Measurements from ENCODE around the gene FARSA. TPM values are rescaled to one million over a fixed set of nuclear protein-coding genes. Genes with fewer than 3 reads are reported as not detected.
A peak's percentile ranks its signal among the peaks of the same experiment; 100 is the strongest.
"Not testable (repeated sequence)": the region's sequence is repeated elsewhere in the genome, so short reads cannot be mapped to it uniquely, and the experiment has no call there.

The FARSA gene
- 10 to 100 TPM; 42.7 to 49.7 (median 42.7) TPM for polyA plus RNA-seq (ENCODE audit: insufficient read length in 3 of 3)

DNA sequence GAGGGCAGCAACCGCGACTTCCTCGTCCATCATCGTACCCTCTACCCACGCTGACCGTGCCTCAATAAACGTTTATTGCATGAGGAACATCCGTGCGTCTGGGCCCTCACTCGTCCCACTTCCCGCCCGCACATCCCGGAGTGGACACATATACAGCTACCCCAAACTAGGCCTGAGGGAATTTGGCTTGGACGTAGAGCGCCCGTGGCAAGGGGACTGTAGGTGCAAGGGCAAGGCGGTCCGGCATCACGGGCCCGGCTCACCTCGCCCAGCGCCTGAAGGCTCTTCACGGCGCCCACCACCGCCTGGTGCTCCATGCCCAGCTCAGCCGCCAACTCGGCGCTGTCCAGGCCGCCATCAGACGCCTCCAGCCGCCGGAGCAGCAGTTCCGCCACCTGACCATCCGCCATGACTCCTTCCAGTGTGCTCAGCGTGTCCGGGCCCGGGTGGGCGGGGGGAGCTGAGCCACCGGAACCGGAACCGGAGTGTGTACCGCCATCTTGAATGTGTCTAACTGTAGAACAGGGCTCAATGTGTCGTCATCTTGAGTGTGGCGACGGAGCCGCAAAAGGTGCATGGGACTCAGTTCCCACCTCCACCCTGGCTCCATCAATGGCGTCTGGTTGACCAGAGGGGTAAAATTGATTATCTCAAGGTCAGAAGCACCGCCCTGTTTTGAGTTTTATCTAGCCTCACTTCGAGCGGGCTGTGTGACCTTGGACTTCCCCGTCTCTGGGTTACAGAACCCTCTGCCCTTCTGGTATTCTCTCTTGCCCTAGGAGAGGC, at the start of gene FARSA:
Gene FARSA (minus strand): TSS at position 425 of the 786 bp plus-strand sequence. CDS start 15 bp downstream, at position 410.
- peak in 1 of 3 donors; percentile 82 for DNase-seq (ENCODE audit: low read depth in 3 of 3, low spot score in 2 of 3)

DNA sequence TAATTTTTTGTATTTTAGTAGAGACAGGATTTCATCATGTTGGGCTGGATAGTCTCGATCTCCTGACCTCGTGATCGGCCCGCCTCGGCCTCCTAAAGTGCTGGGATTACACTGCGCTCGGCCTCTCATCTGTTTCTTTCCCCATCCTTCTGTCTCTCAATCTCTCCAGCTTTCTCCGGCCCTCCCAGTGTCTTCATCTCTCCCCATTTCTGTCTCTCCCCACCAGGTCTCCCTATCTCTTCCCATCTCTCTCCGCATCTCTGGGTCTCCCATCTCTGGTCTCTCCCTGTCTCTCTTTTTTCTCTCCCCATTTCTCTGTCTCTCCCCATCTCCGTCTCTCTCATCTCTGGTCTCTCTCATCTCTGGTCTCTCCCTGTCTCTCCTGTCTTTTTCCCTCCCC, 49.6 kb upstream of the FARSA start:
- DNase-seq (ENCODE audit: low read depth in 3 of 3, low spot score in 2 of 3) = no peak

DNA sequence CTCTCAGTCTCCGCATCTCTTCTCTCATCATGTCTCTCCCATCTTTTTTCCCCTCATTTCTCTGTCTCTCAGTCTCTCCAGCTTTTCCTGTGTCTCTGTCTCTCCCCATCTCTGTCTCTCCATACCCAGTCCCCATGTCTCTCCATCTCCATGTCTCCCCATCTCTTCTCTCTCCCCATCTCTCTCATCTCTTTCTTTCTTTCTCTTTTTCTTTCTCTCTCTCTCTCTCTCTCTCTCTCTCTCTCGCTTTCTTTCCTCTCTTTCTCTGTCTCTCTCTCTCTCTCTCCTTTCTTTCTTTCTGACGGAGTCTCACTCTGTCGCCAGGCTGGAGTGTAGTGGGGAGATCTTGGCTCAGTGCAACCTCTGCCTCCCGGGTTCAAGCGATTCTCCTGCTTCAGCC, 49.1 kb upstream of the FARSA start:
- DNase-seq (ENCODE audit: low read depth in 3 of 3, low spot score in 2 of 3) = no peak

DNA sequence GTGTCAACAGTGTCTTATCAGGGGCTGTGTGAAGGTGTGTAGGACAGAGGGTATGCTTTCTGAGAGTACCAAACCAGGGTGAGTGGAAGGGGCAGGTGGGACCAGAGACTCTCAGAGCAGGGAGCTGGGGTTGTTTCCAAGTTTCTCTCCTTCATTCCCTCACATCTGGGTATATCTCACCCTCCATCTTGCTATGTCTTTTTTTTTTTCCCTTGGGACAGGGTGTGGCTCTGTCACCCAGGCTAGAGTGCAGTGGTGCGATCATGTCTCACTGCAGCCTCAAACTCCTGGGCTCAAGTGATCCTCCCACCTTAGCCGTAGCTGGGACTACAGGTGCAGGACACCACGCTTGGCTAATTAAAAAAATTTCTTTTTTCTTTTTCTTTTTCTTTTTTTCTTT, 46.5 kb upstream of the FARSA start:
- DNase-seq (ENCODE audit: low read depth in 3 of 3, low spot score in 2 of 3) = no peak

DNA sequence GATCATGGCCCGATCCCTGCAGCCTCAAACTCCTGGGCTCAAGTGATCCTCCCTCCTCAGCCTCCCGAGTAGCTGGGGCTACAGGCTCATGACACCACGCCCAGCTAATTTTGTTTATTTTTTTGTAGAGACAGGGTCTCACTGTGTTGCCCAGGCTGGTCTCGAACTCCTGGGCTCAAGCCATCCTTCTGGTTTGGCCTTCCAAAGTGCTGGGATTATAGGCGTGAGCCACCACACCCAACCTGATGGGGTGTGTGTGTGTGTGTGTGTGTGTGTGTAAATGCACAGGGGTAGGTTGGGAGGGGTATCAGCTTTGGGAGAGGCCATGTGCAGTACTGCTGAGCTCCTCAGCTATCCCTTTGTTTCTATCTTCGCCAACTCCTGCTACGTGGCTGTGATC, 42.6 kb upstream of the FARSA start:
- DNase-seq (ENCODE audit: low read depth in 3 of 3, low spot score in 2 of 3) = not testable (repeated sequence)

DNA sequence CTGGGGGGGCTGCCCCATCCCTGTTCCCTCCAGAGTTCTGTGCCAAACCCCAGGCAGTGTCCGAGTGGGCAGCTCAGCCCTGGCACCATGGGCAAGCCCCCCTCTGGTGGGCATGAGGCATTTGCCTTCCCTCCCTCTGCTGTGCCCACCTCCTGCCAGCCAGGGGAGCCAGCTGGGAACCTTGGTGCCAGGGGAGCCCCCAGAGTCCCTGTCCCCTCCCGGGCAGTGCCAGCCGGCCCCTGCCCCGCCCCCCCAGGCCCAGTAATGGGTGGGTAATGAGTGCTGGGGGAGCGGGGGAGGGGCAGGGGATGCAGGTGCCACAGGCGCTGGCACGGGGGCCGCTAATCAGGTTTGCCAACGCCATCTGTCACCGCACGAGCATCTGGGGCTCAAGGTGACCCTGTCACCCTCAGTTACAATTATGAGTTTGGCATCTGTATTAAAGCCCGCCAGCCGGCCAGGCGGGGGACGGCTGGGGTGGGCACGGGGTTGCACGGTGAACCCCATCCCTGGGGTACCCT, 41.8 kb upstream of the FARSA start:
- no peak for DNase-seq (ENCODE audit: low read depth in 3 of 3, low spot score in 2 of 3)

DNA sequence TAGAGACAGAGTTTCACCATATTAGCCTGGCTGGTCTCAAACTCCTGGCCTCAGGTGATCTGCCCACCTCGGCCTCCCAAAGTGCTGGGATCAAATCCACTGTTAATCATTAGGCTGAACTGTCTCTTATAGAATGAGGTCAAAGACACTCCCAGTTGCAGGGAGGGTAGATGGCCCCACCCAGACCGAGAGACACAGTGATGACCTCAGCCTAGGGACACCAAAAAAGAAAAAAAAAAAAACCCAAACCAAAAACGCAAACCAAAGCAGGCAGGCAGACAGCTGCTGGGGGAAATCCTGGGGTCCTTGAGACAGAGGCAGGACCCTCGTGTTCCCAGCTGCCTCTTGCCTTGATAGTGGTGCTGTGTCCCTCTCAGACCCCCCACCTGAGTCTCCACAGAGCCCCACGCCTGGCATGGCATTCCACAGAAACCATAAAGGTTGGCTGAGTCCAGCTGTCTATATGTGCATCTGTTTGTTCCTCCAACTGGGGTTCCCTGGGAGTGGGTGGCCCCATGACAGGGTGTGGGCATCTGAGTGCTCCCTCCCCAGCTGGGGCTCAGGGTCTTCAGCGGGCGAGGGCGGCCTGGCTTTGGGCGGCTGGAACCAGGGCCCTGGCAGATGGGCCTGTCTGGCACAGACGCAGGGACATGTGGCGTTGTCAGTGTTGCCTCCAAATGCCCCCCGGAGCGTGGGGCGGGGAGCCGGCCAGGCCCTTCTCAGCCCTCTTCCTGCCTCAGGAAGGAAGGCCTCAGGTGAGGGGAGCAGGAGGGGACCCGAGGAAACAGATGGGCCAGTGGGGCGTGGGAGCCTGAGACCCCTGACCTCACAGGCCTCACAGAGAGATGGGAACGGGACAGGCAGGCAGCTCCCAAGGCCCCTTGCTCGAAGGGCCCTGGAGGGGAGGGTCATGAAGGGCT, 41.0 kb upstream of the FARSA start:
- DNase-seq (ENCODE audit: low read depth in 3 of 3, low spot score in 2 of 3) = no peak

DNA sequence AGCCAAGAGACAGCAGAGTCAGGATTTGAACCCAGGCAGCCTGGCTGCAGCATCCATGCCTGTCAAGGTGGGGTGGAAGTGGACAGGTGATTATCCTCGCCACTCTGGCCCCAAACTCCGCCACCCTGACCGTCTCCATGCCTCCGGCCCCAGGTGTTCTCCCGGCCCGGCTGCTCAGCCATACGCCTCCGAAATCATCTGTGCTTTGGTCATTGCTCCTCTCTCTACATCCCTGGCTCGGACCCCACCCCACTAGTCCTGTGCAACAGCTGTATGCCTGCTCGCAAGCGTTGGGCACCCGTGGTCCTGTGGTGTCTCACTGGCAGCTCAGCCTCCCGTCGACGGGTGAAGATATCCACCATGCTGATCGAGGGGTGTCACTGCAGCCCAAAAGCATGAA, 39.7 kb upstream of the FARSA start:
- DNase-seq (ENCODE audit: low read depth in 3 of 3, low spot score in 2 of 3) = no peak

DNA sequence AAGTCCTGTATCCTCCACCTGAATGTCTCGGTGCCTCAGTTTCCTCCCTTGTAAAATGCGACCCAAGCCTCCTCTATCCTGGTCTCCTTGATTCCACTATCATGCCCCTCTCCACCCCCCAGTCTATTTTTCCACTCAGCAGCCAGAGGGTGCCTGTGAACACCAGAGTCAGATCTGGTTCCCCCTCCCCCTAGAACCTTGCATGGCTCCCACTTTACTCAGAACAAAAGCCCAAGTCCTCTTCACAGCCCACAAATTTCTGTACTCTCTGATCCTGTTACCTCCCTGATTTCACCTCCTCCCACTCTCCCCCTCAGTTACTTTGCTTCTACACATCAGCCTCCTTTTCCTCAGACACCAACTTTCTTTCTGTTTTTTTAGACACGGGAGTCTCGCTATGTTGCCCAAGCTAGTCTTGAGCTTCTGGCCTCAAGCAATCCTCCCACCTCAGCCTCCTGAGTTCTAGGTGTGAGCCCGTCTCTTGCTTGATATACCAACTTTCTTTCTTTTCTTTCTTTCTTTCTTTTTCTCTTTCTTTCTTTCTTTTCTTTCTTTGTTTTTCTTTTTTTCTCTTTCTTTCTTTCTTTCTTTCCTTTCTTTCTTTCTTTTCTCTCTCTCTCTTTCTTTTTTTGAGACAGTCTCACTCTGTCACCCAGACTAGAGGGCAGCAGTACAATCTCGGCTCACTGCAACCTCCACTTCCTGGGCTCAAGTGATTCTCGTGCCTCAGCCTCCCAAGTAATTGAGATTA, 36.7 kb upstream of the FARSA start:
- no peak for DNase-seq (ENCODE audit: low read depth in 3 of 3, low spot score in 2 of 3)

DNA sequence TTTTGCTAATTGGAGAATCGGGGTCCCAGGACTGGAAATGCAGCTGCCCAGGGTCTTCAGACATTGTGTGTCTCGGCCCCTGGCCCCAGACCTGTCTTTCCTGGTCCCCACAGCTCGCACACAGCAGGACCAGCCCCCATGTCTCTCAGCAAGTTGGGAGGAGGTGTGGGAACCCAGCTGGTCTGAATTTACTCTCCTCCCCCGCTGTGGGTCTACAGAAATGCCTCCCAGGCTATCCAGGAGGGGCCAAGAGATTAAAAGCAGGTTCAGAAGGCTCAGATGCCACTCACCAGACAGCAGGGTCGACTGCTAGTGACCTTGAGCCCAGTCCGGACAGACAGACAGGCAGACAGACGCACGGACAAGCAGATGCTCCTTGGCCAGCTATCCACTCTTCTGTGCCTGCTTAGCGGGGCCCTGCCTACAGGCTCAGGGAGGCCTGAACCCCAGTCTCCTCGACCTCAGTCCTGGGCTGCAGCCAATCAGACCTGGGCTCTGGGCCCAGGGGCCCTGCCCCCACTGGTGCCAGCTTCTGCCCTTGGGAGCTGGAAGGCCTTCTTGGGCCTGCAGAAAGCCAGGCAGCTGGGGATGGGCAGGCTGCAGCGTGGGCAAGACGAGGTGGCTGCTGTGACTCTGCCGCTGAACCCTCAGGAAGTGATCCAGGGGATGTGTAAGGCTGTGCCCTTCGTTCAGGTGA, 35.9 kb upstream of the FARSA start, which contains the start of gene DAND5:
Gene DAND5 (plus strand): TSS at position 285 of the 697 bp plus-strand sequence. CDS start 85 bp downstream, at position 370.
- DNase-seq (ENCODE audit: low read depth in 3 of 3, low spot score in 2 of 3) = no peak

DNA sequence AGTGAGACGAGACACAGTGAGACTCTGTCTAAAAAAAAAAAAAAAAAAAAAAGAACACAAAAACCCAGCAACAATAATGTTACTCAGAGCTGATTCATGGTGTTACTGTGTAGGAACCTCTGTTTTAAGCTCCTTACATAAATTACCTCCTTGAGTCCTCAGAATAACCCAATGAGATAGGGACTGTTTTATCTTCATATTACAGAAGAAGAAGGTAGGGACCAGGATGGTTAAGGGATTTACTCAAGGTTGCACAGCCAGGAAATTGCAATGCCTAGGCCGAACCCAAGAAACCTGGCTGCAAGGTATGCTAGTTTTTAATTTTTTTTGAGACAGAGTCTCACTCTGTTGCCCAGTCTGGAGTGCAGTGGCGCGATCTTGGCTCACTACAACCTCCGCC, 34.4 kb upstream of the FARSA start:
- DNase-seq (ENCODE audit: low read depth in 3 of 3, low spot score in 2 of 3) = no peak

DNA sequence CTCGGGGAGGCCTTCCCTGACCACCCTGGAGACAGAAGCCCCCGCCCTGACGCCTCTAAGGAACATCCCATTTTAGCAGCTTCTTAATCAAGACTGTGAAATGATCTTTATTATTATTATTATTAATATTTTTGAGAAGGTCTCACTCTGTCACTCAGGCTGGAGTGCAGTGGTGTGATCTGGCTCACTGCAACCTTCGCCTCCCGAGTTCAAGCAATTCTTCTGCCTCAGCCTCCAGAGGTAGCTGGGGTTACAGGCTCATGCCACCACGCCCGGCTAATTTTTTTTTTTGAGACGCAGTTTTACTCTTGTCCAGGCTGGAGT, 32.3 kb upstream of the FARSA start:
- DNase-seq (ENCODE audit: low read depth in 3 of 3, low spot score in 2 of 3) = no peak

DNA sequence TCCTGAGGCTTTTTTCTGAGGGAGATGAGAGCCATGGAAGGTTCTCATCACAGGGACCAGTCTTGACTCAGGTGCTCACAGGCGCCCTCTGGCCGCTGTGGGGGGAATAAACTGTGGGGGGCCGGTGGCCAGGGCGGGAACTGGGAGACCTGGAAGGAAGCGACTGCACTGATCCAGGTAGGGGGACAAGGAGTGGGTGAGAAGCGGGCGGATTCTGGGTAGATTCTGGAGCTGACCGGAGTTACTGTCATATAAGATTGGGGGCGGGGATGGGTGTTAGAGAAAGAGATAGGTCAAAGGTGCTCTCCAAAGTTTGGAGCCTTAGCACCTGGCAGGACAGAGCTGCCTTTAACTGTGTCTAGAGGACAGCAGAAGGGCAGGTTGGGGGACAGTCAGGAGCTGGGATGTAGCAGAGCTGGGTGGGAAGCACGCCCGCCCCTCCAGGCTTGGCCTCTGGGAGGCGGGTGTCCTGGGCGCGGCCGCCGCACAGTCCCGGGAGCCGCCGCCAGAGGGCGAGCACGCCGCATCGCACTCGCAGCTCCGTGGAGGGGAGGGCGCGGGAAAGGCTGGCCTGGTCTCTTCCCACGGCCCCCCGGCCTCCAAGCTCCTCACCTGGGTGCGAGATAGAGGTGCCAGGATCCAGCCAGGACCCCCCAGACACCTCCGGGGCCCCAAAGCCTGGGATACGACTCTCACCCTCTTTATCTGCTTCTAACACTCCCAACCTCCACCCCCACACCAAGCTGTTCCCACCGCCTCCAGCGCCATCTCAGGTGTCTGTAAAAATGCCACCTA, 31.7 kb upstream of the FARSA start:
- DNase-seq (ENCODE audit: low read depth in 3 of 3, low spot score in 2 of 3) = peak in 1 of 3 donors; percentile 51

DNA sequence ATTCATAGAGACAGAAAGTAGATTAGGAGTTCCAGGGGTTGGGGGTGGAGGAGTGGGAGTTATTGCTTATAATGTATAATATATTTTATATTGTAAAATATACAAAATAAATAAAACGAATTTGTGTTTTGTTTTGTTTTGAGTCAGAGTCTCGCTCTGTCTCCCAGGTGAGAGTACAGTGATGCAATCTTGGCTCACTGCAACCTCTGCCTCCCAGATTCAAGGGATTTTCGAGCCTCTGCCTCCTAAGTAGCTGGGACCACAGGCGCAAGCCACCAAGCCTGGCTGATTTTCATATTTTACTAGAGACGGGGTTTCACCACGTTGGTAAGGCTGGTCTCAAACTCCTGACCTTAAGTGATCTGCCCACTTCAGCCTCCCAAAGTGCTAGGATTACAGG, 26.0 kb upstream of the FARSA start:
- DNase-seq (ENCODE audit: low read depth in 3 of 3, low spot score in 2 of 3) = no peak

DNA sequence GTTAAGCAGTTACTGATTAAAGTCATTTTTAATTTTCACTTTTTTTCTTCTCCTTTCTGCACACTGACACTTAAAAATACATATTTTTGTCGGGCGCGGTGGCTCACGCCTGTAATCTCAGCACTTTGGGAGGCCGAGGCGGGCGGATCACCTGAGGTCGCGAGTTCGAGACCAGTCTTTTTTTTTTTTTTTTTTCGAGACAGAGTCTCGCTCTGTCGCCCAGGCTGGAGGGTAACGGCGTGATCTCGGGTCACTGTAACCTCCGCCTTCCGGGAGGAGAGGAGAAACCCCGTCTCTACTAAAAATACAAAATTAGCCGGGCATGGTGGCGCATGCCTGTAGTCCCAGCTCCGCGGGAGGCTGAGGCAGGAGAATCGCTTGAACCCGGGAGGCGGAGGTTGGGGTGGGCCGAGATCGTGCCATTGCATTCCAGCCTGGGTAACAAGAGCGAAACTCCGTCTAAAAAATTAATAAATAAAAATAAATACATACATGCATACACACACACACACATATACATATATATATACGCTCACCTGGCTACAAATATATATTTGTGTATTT, 24.0 kb upstream of the FARSA start:
- DNase-seq (ENCODE audit: low read depth in 3 of 3, low spot score in 2 of 3) = not testable (repeated sequence)

DNA sequence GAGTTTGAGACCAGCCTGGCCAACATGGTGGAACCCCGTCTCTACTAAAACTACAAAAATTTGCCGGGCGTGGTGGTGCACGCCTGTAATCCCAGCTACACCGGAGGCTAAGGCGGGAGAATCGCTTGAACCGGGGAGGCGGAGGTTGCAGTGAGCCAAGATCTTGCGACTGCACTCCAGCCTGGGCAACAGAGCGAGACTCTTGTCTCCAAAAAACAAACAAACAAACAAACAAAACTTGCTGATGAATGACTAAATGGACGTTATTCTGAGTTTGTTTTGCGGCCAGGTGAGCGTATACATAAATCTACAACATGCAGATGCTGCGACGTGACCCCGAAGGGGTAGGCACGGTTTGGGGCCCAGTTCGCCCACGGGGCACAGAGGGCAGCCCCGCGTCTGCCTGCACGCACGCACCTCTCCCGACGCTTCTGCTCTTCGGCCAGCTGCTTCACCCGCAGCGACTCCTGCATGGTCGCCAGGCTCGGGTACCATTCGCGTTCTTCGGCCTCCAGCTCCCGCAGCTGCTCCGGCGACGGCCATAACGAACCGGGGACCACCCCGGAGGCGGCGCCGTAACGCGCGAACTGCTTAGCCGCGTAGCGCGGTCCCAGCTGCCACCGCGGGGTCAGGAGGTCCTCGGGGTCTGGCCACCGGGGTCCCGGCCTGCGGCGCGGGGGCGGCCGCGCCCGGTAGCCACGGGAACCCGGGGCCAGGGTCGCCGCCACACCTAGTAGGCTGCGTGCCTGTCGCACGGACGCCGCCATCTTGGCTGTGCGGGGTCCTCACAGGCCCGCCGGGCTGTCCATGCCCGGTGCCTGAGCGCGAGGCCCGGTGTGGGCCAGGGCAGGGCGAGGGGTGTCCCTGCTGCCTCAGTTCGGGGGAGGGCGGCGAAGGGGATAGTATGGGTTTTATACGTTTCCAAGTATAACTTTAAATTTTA, 23.2 kb upstream of the FARSA start, which contains the start of gene GADD45GIP1:
Gene GADD45GIP1 (minus strand): TSS at position 778 of the 943 bp plus-strand sequence. CDS start 11 bp downstream, at position 767.
- no peak for DNase-seq (ENCODE audit: low read depth in 3 of 3, low spot score in 2 of 3)

DNA sequence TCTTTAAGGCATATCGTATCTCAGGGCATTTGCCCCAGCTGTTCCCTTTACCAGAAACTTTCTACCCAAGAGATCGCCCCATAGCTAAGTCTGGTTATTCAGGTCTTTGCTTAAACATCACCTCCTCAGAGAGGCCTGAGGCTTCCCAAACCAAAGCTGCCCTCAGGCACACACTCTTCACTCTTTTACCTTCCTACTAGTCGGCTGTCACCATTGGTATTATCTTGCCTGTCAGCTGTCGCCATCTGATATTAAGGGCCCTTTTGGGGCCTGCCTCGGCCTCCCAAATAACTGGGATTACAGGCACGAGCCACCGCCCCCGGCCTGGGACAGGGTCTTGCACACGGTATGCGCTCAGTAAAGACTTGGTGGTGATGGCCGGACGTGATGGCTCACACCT, 22.5 kb upstream of the FARSA start:
- no peak for DNase-seq (ENCODE audit: low read depth in 3 of 3, low spot score in 2 of 3)

DNA sequence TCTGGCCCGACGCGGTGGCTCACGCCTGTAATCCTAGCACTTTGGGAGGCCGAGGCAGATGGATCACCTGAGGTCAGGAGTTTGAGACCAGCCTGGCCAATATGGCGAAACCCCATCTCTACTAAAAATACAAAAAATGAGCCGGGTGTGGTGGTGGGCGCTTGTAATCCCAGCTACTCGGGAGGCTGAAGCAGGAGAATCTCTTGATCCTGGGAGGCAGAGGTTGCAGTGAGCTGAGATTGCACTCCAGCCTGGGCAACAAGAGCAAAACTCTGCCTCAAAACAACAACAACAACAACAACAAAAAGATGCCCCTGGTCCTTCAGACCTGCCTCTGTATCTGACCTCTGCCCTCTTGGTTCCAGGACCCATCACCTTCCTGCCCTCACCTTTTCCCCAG, 22.1 kb upstream of the FARSA start:
- DNase-seq (ENCODE audit: low read depth in 3 of 3, low spot score in 2 of 3) = not testable (repeated sequence)

All from right renal cortex interstitium (tissue), 3 donors.